ENCODE results near the gene TSPAN13. TPM values are rescaled to one million over a fixed set of nuclear protein-coding genes. Genes with fewer than 3 reads are reported as not detected.

The TSPAN13 gene
- total and polyA plus RNA-seq, 2 of the 8 experiments (the other 6 are each of a cell fraction or from before 2014, with no cell fraction given), result 15.3 to 28.1 TPM

- no peak overlapping the region for H2BK20ac ChIP-seq (ENCODE audit: low read length)
- peaks cover 0 to 4% of the 10 kb centered on the region in 2 experiments; a peak in 1 of 4 replicates for H3K79me2 ChIP-seq (ENCODE audit: control insufficient read depth in 1 of 2, insufficient read depth in 2 of 2, low read length in 2 of 2)
- CTCF ChIA-PET (ENCODE audit: partially characterized antibody), result interaction anchor here (0.7 to 1.5 kb wide), 2 partner anchors 24 to 585 kb away, joined by 3 read pairs; no protein-coding TSS in a partner anchor
- H3K4me1 ChIP-seq (replicated peaks in 1 of 4; ENCODE audit: control insufficient read depth in 3 of 4, insufficient read depth in 4 of 4, low read length in 3 of 4), result peaks cover 0 to 8% (median 4%) of the 10 kb centered on the region in 4 experiments; a peak in 3 of 7 replicates
- TF ChIP-seq KDM1A (IDR thresholded peaks at IDR 0.05; ENCODE audit: borderline replicate concordance, low read length) (no peak), TAF7 (optimal IDR thresholded peaks at IDR 0.05; ENCODE audit: borderline replicate concordance, low read depth, low read length) (no peak)
- FAIRE-seq (no peak), DNase-seq (ENCODE audit: low read depth in 1 of 2, low spot score in 2 of 2) (no peak)
- H2AFZ ChIP-seq (ENCODE audit: low read length), result no peak overlapping the region
- no peak overlapping the region for H4K91ac ChIP-seq (replicated peaks; ENCODE audit: insufficient read length, low read length)
- H3K4me2 ChIP-seq (ENCODE audit: insufficient read depth in 1 of 2, low read depth in 2 of 2, low read length in 2 of 2), result no peak overlapping the region
- H2BK15ac ChIP-seq (ENCODE audit: low read length), result no peak overlapping the region
- WGBS, 2 experiments (ENCODE audit: extremely low coverage in 1 of 2, insufficient coverage in 1 of 2, insufficient read length in 1 of 2, insufficient replicate concordance in 2 of 2, low coverage in 1 of 2, low lambda C conversion rate in 2 of 2, missing lambda C conversion rate in 1 of 2), result 79% methylated on average over 7 of the region's 7 CpGs; no CpG with 5 or more reads in 1 of the 2 experiments
- no peaks in the 10 kb centered on the region for H3K23me2 ChIP-seq (ENCODE audit: low read depth, low read length)
- H3K23ac ChIP-seq (ENCODE audit: insufficient read length), result no peak overlapping the region
- no peaks in the 10 kb centered on the region for H3K36me3 ChIP-seq (ENCODE audit: control insufficient read depth in 2 of 4, insufficient read depth in 4 of 4, low read length in 3 of 4)
- H2BK120ac ChIP-seq (replicated peaks; ENCODE audit: low read depth, low read length), result no peak overlapping the region
- no peak overlapping the region for H3K4ac ChIP-seq (replicated peaks; ENCODE audit: insufficient read length, low read depth, low read length)
- POLR2A ChIA-PET (ENCODE audit: partially characterized antibody), result no interaction called here
- H4K8ac ChIP-seq (ENCODE audit: extremely low read depth, insufficient read depth, low read length), result no peak overlapping the region
- H3K56ac ChIP-seq (replicated peaks; ENCODE audit: insufficient read length, low read depth, low read length), result no peak overlapping the region
- no peak overlapping the region for H2BK12ac ChIP-seq (ENCODE audit: low read depth, low read length)
- H3K18ac ChIP-seq (ENCODE audit: extremely low read depth, low read length), result no peak overlapping the region
- no peak overlapping the region for H4K5ac ChIP-seq (ENCODE audit: insufficient read length, low read depth, low read length)
- H2BK5ac ChIP-seq (ENCODE audit: low read depth, low read length), result no peak overlapping the region
- H4K20me1 ChIP-seq (replicated peaks in 1 of 2; ENCODE audit: control insufficient read depth in 1 of 2, insufficient read depth in 2 of 2, low read length in 2 of 2), result no peaks in the 10 kb centered on the region
- no peaks in the 10 kb centered on the region for H3K79me1 ChIP-seq (ENCODE audit: low read depth, low read length)
- no peak overlapping the region for H3K14ac ChIP-seq (ENCODE audit: insufficient read length)
- H3K9ac ChIP-seq (replicated peaks in 1 of 4; ENCODE audit: extremely low read depth in 1 of 4, low read depth in 3 of 4, low read length in 3 of 4), result no peak overlapping the region
- H2AK5ac ChIP-seq (ENCODE audit: low read depth, low read length), result no peak overlapping the region
- H3K27ac ChIP-seq (ENCODE audit: low read depth, low read length), result 0 out of 2 replicates have a peak overlapping the region, but pooled peaks have one; percentile 5
- no peaks in the 10 kb centered on the region for H3K9me3 ChIP-seq (ENCODE audit: insufficient read depth in 2 of 2, low read depth in 1 of 2, low read length in 1 of 2)
- no peak overlapping the region for H3K4me3 ChIP-seq (ENCODE audit: extremely low read depth in 1 of 4, insufficient read depth in 2 of 4, low read depth in 3 of 4, low read length in 4 of 4)
- no peaks in the 10 kb centered on the region for H3K27me3 ChIP-seq (replicated peaks in 1 of 4; ENCODE audit: control insufficient read depth in 3 of 4, extremely low read depth in 1 of 4, insufficient read depth in 3 of 4, low read length in 3 of 4)
Observed at GRCh38 chr7:16776053-16776452, 22.5 kb downstream of the TSPAN13 start.
